HG02938 (cell line): Measurements from ENCODE around the gene BCL11A.

Experiments used
- ATAC-seq: cut with Tn5 transposase; IDR thresholded peaks from one replicate; pipeline ENCODE4 v1.9.1; 2021; ENCODE audit warnings: mild to moderate bottlenecking, moderate library complexity; ENCODE audit not compliant: unreplicated experiment

Gene BCL11A

DNA sequence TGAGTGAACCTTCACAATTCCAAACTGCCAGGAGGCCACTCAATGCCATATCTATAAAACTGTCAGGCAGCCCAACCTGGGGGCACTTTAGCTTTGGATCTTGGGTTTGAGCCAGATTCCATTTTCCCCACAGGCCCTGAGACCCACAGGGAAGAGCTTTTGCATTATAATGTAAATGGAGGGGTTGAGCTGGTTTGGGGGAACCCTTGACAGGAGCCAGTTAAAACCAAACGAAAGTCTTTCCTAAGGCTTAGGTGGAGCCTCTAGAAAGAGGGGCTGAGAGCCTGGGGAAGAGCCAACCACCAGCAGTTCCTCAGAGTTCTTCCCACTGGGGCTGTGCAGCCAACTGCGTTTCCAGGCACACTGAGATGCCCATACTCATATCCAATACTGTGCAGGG lies 42.7 kb downstream of the BCL11A start:
- no peak for ATAC-seq

DNA sequence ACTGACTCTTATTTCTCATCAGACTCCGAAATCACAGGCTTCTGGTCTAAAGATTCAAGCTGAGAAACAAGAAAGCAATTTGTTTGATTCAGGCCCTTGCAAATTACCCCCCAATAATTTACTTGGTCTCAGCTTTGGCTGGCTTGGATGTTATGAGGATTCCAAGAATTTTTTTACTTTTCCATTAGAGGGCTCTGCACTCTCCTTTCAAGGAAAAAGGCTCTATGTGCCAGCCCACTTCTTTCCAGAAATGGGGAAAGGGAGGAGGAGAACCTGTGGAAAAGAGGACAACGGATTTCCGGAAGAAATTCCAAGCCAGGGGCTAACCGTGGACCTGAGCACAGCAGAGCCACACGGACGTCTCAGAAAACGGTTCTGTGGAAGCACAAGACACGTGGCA lies 44.4 kb downstream of the BCL11A start:
- ATAC-seq = no peak

DNA sequence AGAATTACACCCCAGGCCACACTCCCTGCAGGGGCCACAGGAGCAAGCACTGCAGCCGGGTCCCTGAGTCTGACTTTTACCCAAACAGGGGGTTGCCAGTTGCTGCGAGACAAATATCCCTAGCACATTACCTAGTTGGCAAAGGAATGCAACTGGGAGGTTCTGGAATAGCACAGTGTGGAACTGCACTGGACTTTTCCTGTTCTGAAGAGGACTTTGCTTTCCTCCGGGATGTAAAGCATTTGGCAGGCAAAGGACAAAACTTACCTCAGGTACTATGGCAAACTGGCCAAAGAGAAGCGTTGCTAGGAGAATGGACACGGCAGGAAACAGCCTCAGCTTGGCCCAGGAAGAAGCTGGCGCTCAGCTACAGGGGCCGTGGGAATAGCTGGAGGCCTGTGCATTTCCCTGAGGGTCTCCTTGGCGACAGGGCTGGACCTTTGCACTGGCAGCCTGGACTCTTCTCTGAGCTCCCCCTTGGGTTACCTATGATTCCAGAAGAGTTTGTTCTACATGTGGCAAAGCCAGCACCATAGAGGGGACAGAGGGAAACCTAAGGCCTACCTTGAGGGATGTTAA lies 45.0 kb downstream of the BCL11A start:
- ATAC-seq = no peak

DNA sequence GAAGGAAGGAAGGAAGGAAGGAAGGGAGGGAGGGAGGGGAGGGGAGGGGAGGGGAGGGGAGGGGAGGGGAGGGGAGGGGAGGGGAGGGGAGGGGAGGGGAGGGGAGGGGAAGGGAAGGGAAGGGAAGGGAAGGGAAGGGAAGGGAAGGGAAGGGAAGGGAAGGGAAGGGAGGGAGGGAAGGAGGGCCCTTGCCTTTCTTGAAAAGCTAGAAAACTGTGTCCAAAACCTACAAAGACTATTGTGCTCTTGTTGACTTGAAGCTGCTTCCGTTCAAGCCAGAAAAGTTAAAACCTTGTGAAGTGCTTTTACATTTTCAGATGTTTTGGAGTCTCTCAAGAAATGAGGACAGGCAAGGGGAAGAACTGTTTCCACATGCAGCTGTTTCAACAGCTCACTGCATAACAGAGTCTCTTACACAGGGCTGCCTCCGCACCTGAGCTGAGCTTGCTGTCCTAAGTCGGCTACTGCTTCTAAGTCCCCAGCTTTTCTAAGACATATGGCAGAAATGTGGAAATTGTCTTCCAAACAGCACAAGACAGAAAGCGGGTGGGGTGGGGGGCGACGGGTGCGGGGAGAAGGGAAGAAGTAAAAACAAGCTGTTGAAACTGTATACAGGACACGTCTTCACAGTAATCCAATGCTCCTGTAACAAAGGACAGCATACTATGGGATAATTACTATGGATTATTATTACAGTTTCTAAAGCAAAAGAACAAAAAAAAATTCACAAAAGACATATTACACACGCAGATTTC lies 46.1 kb downstream of the BCL11A start:
- no peak for ATAC-seq

DNA sequence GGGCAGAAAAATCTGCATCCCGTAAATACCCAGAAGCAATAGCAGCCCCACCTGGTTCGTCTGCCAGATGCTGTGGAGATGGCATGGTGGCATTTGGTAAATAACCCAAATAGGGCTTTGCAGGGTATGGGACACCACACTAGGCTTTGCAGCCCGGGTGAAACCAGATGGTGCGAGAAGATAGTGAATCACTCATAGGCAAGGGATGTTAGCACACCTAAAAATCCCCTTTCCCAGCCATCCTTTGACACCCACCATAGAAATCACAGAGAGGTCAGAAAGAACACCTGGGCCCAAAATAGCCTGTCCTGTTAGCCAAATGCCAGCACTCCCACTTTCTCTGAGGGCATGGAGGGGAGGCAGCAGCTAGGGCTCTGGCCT lies 47.6 kb downstream of the BCL11A start:
- no peak for ATAC-seq

DNA sequence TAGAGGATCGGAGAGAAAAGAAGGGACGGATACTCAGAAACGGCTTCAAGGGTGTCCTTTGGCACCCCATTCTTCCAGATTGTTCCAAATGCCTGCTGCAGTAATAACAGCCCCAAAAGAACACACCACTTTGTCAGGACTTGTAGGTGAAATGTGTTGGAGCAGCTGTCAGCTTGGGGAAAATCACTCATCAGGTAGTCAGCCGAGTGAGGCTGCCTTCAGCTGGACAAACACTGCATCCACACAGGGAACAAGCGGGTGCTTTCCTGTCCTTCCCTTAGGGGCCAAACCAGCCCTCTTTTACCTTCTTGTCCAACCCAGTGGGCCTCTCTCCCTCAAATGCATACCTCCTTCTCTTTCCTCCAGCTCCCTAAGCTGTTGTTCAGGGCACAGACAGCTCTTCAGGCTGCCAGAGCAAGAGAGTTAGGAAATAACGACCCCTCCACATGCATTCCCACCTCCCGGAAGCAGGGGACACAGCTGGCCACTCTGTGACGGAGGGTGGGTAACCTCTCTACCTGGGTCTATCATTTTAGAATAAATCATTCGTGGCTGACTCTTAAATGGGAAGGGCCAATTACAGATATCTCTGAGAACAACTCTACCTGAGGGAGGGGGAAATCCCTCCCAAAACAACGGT lies 48.1 kb downstream of the BCL11A start:
- ATAC-seq = no peak

DNA sequence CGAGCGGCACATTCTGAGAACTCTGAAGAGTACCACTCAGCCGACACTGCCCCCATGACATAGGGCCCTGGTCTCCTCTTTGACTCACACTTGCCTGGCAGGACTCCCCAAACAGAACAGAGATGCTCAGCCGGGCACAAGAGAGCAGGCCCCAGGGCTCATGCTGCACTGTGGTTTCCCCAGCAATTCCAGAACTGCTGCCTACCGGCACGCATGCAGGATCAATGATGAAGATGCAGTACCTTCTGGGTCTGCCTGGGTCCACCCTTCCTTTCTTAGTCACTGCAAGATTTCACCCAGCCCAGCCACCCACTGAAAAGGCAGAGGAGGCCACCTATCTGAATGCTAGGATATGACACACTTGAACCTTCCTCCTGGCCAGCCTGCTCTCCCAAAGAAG lies 49.4 kb downstream of the BCL11A start:
- no peak for ATAC-seq

DNA sequence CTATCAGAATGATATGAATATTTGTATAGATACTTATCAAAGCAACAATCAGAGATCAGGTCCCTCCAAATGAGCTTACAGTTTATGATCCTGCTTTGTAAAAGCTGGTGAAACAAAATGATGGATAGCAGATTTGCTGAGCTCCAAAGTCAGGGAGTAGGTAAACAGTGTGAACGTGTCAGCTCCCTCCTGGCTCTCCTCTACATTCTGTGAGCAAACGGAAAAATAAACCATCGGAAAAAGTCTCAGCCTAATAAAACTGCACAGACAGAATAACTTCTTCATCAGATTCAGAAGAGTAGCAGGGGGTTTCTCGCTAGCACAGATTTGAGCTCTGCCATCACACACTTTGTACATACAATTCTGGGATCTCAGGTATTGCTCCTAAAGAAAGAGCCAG lies 51.3 kb downstream of the BCL11A start:
- ATAC-seq = no peak

DNA sequence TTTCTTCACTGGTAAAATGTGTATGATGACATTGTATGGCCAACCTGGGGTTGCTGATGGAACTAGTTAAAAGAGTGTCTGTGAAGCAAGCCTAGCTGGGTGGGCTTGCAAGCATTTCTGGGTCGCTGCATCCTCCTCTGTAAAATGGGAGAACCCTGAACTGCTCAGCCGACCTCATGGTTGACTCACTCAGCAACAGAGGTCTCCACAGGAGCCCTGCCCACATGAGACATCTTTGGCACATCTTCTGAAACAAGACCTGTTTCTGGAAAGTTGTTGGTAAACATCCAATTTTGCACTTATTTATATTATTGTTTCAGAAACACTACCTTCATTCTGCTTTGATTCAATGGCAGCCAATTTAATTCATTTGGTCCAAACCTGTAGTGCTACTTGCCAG lies 52.6 kb downstream of the BCL11A start:
- no peak for ATAC-seq

DNA sequence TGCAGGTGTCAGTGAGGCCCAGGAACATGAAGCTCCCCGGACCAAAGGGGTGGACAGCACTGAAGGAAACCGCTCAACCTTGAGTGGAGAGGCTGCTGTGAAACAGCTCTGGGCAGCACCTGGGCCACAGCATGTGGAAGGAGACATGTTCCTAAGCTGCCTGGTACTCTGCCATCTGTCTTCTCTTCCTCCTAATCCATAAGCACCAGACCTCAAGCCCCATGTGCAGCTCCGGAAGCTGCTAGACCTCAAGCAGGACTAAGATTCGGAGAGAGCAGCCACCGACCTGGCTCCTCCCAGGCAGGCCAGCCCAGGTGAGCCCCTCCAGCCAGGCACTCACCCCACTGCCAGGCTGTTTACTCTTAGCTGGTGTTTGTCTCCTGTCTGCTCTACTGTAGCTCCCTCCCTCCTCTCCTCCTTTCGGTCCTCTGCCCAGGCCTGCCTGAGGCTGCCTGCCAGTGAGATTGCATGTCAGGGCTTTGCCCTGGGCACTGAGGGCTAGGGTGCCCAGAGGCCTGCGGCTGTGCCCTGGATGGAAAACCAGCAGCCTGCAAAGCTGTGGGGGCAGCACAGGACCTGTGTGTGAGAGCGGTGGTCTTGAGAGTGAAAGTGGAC lies 53.7 kb downstream of the BCL11A start:
- ATAC-seq = no peak

DNA sequence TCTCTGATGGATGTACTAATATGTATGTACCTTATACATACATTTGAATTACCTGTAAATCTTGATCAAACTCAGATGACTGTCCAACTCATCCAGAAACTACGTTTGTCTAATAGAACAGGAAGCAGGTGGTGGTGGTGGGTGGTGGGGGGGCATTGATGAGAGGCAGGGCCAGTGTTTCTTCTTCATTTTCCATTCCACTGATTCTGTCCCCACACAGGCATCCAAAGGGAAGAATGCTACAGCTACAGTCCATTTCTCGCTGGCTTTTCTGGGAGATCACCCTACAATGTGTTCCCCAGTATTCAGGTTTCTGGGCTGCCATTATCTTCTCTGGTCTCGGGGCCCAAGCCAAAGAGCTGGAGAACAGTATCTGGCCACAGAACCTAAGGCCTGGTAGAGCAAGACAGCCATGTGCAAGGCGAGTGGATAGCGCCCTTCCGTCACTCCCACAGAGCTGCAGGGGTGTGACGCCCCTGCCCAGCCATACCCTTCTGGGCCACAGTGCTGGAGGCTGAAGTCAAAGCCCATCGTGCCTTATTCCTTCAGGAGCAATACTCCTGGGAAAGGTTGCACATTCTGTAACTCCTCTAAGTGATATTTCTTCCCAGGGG lies 54.5 kb downstream of the BCL11A start:
- peak; percentile 66 for ATAC-seq

DNA sequence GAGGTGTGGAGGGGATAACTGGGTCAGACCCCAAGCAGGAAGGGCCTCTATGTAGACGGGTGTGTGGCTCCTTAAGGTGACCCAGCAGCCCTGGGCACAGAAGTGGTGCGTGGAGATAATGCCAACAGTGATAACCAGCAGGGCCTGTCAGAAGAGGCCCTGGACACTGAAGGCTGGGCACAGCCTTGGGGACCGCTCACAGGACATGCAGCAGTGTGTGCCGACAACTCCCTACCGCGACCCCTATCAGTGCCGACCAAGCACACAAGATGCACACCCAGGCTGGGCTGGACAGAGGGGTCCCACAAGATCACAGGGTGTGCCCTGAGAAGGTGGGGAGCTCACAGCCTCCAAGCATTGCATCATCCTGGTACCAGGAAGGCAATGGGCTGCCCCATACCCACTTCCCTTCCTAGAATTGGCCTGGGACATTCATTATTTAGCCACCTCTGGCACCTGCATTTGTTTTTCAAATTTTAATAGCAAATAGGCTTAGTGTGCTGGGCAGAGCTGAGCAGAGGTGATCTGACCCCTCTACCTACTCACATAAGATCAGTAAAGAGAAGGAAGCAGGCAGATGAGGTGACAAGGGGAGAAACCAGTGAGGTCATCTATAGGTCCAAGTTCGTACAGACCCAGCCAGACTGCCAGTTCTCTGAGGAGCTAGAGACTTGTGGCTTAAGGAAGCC lies 55.2 kb downstream of the BCL11A start:
- ATAC-seq = peak; percentile 56

DNA sequence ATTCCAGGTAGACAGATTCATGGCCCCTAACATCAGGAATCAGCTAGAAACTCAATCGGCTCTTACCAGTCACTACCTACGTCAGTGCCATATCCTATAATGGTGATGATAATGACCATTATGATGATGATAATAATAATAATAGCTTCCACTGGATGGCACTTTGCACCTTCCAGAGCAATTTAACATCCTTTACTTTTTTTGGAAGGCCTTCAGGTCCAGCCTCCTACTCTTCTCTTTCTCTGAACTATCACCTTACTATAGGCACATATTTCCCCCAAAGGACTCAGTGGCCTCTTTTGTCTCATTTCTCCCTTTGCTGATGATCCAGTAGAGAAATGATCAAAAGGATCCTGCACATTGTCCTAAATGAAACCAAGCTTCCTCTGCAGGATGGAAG lies 56.0 kb downstream of the BCL11A start:
- no peak for ATAC-seq

DNA sequence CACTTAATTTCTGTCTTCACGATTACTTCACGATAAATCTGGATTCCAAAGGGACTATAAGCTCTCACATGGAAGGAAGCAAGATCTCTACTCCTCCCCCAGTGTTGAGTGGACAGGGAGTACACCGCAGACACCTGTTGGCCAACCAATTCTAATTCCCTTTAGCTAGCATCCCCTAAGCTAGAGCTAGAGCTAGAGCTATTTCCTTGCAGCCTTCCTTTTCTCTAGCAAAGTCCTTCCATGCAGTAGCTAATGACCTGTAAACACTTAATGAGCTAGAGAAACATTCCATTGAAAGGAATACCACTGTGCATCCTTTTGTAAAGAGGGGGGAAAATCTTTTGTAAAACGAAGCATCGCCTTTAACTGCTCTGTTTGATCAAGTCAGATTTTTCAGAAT lies 56.5 kb downstream of the BCL11A start:
- ATAC-seq = no peak

DNA sequence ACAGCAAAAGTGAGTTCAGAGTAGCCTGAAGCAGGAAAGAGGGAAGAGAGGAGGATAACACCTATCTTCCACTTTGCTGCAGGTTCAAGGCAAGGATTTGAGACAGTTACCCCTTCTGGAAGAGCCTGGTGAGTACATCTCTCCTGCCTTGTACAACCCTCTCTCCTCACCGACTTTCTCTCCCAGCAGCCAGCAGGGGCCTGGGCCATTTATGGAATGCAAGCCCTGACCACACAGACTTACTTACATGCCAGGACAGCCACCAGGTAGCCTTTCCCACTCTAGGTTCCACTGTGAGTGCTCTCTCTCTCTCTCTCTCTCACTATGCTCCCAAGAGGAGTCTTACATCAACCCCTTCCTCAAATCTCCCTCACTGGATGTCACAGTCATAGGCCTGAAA lies 57.0 kb downstream of the BCL11A start:
- no peak for ATAC-seq

DNA sequence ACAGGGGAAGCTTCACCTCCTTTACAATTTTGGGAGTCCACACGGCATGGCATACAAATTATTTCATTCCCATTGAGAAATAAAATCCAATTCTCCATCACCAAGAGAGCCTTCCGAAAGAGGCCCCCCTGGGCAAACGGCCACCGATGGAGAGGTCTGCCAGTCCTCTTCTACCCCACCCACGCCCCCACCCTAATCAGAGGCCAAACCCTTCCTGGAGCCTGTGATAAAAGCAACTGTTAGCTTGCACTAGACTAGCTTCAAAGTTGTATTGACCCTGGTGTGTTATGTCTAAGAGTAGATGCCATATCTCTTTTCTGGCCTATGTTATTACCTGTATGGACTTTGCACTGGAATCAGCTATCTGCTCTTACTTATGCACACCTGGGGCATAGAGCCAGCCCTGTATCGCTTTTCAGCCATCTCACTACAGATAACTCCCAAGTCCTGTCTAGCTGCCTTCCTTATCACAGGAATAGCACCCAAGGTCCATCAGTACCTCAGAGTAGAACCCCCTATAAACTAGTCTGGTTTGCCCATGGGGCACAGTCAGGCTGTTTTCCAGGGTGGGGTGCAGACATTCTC lies 58.3 kb downstream of the BCL11A start:
- ATAC-seq = no peak

DNA sequence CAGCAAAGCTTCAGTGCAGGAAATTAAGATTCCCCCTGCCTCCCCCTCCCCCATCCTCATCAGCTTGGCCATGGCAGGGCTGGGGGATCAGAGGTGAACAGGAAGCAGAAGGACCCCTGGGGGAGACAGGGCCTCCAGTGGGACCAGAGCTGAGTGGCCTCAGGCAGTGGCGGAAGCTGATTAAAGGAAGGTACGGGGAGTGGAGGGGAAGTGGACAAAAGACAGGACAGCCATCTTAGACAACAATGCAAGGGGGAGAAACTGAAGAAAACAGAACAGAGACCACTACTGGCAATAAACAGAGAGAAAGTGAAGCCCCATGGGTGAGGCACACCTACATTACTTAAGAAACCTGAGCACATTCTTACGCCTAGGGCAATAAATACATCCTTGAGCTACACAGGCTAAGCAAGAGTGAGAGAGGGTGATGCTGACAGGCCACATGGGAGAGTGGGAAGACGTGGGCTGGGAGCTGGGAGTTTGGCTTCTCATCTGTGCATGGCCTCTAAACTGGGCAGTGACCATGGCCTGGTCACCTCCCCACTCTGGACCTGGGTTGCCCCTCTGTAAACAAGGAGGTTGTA lies 59.6 kb downstream of the BCL11A start:
- ATAC-seq = no peak

DNA sequence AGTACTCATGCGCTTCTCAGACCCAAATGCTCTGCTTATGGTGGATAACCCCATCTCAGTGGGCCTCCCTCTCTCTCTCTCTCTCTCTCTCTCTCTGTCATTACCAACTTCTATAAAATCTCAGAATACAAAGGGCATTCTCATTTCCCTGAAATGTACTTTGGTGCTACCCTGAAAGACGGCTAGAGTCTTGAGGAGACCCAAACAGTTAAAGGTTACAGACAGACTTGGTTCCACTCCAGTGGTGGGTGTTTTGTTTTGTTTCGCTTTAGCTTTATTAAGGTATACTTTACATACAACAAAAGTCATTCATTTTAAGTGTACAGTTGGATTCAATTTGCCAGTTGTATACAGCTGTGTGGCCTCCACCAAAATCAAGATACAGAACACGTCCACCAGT lies 60.9 kb downstream of the BCL11A start:
- no peak for ATAC-seq

DNA sequence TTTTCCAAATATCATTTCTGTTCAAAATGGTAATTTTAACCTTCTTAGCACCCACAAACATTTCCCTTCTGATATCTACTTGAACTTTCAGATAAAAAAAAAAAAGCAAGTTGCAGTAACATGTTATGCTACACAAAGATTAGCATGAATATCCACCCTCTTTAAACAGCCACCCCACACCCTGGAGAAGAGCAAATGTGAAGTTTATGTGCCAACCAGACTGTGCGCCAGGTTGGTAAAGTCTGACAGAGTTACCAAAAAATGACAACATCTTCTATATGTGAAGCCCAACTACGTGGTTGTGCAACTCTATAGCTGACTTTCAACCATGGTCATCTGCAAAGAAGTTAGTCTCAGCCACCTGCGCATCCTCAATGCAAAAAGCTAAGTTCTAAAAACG lies 62.6 kb downstream of the BCL11A start:
- ATAC-seq = no peak

DNA sequence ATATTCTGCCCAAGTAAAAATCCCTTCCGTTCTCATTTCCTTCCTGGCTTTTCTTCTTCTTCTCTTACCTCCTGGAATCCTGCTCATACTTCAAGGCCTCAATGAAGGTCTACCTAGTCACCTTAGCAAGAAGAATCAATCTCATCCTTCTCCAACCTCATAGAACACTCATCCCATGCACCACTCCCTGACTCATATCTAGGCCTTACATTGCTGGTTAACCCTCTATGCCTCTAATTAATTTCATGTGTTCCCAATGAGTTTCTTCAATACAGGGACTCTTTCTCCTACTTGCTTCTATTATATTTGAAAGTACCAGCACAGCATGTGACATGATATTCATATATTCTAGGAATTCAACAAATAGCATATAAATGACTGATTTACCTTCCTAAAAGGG lies 63.0 kb downstream of the BCL11A start:
- no peak for ATAC-seq
